Forelimb muscle (tissue), 1 donor: Measurements from ENCODE around the gene IL18R1. TPM values are rescaled to one million over a fixed set of nuclear protein-coding genes. Genes with fewer than 3 reads are reported as not detected.

ENCODE experiments used
- DNase-seq: peaks from one replicate; pipeline ENCODE4 v3.0.0-alpha.2; 2013; ENCODE audit warnings: low read depth
- polyA plus RNA-seq: library from polyadenylated mRNA; unstranded; fragments of 120-200 nt; gene quantifications from one replicate; pipeline ENCODE4 v1.2.1, GENCODE V29; 2013; ENCODE audit not compliant: insufficient read length

The IL18R1 gene
- polyA plus RNA-seq, 1 donor, result 0.57 TPM

- no peak for DNase-seq
Observed at GRCh38 chr2:102432386-102432785, 76.8 kb downstream of the IL18R1 start.

GRCh38 chr2:102433973-102434654 is 78.5 kb downstream of the IL18R1 start:
- DNase-seq, result no peak

GRCh38 chr2:102434655-102435381 is 79.2 kb downstream of the IL18R1 start:
- no peak for DNase-seq

GRCh38 chr2:102435741-102436140 is 80.1 kb downstream of the IL18R1 start:
- DNase-seq, result no peak

GRCh38 chr2:102436323-102436722 is 80.7 kb downstream of the IL18R1 start:
- DNase-seq, result no peak

GRCh38 chr2:102437122-102437521 is 81.5 kb downstream of the IL18R1 start:
- DNase-seq, result no peak

- DNase-seq, result no peak
Observed at GRCh38 chr2:102438111-102438510, 82.5 kb downstream of the IL18R1 start.

DNA sequence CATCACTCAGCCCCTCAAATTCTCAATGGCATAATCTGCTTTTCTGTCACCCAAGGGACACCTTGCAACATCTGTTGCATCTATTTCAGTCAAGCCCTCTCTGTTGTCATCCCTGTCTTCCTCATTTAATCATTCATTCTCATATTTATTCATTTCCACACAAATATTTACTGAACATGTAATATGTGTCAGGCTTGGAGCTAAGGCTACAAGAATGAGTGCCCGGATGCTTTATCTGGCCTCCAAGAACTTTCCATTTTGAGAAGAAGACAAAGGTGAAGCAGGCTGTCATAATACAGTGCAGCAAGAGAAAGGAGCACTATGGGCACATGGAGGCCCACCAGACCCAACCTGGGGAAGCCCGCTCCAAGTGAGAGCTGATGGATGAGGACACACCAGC is 83.0 kb downstream of the IL18R1 start:
- no peak for DNase-seq

DNA sequence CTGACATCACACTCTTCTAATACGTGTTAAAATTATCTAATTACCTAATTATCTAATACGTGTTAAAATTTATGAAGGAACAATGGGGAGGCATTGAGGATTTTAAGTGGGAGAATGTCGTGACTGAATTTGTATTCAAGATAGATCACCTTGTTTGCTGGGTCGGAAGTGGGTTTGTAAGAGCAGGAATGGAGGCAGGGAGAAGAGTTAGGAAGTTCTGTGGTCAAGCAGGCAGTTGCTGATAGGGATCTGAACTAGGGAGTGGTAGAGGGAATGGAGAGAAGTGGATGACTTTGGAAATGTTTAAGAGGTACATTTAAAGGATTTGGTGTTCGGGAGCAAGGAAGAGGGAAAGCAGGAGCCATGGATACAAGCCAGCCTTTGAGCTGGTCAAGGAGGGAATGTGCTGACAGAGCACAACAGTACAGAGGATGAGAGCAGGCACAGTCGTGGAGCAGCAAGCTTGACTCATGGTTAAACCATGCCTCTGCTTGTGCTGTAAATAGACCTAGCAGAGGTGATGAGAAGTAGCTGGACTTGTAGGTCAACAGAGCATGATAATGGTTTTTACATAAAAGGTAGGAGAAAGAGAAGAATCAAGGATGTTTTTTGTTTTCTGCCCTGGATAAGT is 83.6 kb downstream of the IL18R1 start:
- no peak for DNase-seq

DNA sequence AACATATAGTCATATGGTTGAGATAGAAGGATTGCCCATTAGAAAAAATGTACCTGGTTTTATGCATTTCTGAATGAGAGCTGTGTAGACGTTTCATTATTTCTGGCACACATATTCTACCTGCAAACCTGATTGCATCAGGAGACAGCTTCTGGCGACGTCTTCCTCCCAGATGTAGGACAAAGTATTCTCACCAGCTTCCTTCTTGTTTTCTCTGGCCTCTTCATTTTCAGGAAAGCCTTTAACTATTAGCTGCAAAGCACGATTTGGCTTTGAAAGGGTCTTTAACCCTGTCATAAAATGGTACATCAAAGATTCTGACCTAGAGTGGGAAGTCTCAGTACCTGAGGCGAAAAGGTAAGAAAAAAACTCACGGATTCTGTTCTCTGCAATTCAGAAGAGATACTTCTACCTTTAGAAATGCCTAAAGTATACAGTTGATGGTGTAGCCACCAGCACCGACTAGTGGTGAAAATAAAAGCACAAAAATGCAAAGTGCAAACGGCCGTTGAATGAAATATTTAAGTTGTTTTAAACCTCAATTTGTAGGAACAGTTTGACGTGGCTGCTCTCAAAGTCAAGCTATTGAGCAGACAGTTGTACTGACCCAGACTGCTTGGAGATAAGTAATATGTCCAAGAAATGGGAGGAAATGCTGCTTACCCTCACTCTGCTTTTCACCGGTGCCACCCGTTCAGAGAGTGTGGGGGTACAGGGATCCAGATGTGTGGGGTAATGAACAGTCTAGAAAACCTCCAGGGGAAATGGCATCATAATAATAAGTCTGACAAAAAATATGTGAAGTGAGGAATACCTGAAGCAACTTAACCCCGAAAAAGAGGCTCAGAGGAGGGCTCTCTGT is 87.6 kb downstream of the IL18R1 start:
- DNase-seq, result no peak

GRCh38 chr2:102444233-102444632 is 88.6 kb downstream of the IL18R1 start:
- DNase-seq, result no peak

DNA sequence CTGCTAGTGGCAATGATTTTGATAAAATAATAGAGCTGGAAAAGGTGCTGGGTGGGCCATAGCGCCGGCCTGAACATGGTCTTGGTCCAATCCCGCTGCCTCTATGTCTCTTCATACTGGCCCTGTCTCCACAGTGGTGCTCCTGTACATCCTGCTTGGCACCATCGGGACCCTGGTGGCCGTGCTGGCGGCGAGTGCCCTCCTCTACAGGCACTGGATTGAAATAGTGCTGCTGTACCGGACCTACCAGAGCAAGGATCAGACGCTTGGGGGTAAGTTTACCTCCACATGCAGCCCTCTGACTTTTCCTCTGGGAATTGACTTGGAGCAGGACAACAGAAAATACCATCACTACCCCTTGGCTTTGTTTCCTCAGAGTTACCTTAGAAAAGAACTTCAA is 91.3 kb downstream of the IL18R1 start:
- no peak for DNase-seq

Other genes starting within 250 kb of the IL18R1 start
- 8.4 TPM for gene IL1R1, start 213.1 kb upstream of the IL18R1 start, polyA plus RNA-seq
- gene IL1RL2, start 168.8 kb upstream of the IL18R1 start, polyA plus RNA-seq, result 0.18 TPM
- gene IL1RL1, start 44.2 kb upstream of the IL18R1 start, polyA plus RNA-seq, result 0.35 TPM
- 0.34 TPM for gene IL18RAP, start 67.4 kb downstream of the IL18R1 start, polyA plus RNA-seq
- gene SLC9A4, start 117.4 kb downstream of the IL18R1 start, polyA plus RNA-seq, result not detected